Measurements from ENCODE around the gene BEND4.

GRCh38 chr4:42066402-42066801, 86.1 kb downstream of the BEND4 start:
- no peak for TF ChIP-seq EZH2 (IDR thresholded peaks at IDR 0.05; ENCODE audit: insufficient read depth, low read length)
- TF ChIP-seq CTCF (IDR thresholded peaks at IDR 0.05; ENCODE audit: insufficient read depth, low read depth, low read length), result no peak
